GF-D8 (cell line): Measurements from ENCODE around the gene TMA16.
"Not testable (repeated sequence)": the region's sequence is repeated elsewhere in the genome, so short reads cannot be mapped to it uniquely, and the experiment has no call there.

Experiments used
- DNase-seq: peaks from one replicate; lab custom pipeline; 2025; lab: John Stamatoyannopoulos, UW

Gene TMA16

DNA sequence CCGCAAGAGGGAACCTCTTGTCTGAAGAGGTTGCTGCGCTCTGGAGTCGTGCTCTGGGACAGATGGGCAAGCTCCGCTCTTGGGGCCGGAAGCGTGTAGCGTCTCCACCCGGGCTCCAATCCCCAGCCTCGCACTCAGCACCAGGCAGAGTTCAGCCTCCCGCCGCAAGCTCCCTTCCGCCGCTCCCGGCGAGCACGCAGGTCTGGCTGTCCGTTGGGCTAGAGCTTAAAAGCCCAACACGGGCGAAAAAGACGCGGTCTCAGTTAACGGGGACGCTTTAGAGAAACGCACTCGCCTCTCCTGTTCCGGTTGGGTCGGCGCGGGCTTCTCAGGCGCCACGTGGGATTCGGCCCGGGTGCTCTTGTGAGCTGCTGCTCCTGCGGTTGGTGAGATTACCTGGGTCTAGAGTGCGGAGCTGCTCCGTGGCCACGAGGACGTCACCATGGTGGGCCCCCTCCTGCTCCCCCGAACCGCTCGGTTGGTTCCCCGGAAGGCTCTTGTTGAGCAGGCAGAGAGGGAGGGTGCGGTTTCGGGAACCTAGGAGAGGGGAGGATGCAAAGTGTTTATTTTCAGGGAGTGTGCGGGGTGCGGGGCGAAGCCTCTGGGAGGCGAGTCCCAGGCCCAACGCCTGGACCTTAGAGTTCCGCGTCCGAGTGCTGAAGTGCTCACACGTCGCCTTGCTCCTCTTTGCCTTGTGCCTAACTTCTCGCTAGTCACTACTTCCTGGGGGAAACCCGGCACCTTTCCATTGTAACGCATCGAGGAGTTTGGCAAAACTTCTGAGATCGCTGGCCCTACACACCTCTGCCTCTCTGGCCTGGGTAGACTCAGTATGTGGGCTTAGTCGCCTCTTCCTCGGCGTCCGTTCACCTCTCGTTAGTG lies at the start of gene TMA16:
Gene TMA16 (plus strand): TSS at position 331 of the 882 bp plus-strand sequence. CDS start 112 bp downstream, at position 443.
- DNase-seq = peak; percentile 86

DNA sequence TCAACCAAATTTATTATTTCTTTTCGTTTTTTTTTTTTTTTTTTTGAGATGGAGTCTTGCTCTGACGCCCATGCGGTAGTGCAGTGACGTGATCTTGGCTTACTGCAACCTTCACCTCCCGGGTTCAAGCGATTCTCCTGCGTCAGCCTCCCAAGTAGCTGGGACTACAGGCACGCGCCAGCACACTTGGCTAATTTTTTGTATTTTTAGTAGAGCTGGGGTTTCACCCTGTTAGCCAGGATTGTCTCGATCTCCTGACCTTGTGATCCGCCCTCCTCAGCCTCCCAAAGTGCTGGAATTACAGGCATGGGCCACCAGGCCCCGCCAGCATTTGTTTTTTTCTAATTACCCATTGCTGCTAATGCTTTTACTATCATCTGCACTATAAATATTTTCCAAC lies 47.5 kb upstream of the TMA16 start:
- not testable (repeated sequence) for DNase-seq

DNA sequence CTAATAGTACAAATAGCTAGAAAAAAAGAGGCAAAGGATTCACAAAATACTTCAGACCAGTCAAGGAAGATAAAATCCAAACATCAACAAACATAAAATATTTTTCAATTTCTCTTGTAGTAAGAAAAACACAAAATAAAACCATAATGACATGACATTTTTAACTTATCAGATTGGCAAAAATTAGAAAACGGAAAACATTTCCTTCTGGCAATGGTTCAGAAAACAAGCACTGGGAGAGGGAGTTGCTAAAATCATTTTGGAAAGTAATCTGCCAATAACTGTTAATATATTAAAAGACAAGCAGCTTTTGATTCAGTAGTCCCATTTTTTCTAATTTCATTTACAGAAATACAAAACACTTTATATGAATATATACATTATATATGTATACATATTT lies 47.0 kb upstream of the TMA16 start:
- DNase-seq = no peak

DNA sequence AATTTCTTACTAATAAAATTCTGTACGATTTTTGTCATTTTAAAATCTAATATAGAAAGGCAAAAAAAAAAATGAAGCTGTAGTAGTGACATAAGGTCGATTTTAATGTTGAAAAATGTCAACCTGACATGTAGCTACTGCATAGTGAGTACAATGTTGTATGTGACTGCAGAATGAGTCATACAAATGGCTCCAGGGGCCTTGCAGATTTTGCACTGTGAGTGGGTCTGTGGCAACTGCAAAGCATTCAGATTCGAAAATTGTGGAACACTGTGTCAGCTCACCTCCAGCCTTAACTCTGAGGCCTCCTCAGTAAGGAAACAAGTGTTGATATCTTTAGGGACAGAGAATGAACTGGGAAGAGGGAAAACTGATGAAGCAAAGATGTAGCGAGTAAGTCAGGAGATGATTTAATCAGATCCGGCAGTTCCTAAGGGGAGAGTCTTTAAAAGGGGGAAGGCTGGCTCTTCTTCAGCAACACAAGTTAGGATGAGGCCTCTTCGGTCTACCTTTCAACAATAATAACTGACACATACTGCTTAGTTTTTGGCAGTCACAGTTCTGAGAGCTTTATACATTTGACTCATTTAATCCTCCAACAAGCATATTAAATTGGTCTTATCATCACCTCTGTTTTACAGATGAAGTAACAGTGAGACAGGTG lies 45.8 kb upstream of the TMA16 start:
- no peak for DNase-seq

DNA sequence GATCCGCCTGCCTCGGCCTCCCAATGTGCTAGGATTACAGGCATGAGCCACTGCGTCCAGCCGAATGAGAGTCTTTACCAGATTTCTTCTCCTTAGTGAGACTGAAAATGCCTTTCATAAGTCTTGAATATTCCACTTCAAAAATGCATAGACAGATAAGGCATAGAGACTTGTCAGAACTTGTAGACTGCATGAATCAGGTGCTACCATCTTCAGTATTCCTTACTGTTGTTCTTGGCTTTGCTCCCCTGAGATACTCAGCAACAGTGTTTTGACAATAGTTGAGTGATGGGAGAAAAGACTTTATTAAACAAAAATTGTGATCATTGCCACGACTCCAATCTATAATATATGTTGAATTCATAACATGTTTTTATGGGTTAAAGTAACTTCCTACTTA lies 31.9 kb upstream of the TMA16 start:
- DNase-seq = no peak

DNA sequence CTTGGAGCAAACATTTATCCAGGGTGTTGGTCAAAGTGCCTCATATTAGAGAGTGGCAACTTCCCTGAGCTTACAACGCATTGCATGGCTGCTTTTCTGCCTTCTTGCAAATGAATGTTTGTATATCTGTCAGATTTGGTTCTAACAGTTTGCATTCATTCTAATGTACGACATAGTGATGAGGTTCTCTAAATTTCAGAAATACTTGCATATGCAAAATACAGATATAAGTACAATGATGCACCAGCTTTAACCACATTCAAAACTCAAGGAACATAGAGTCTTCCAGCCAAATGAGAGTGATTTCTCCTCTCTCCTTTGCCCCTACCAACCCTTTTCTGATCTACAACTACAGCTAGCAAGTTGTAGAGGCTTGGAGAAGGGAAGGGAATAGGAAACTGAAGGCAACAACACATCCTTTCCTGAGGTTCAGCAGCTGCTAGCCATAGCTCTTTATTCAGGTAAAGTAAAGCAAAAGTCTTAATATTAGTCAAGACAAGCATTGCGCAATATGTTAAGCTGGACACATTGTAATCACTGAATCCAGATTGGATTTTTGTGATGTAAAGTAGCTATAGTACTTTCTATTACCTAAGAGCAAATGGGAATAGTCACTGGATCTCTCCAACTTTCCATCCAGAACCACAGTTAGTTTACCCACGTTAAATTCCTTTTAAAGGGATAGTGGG lies 27.3 kb upstream of the TMA16 start:
- no peak for DNase-seq

DNA sequence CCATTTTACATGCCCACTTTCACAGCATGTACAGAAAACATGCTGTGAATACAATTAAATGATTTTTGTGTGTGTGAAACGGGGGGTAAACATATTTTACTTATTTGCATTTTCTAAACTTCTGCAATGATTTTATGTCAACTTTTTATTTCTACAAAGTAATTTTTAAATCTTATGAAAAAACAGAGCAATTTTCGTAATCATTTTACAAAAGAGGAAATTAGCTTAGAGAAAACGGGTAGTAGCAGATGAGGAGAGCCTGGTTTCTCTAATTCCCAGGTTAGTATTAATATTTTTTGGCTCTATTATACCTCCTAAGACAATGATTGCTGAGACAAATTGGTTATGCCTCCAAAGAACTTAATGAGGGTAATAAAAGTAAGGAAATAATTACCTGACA lies 24.1 kb upstream of the TMA16 start:
- DNase-seq = no peak

DNA sequence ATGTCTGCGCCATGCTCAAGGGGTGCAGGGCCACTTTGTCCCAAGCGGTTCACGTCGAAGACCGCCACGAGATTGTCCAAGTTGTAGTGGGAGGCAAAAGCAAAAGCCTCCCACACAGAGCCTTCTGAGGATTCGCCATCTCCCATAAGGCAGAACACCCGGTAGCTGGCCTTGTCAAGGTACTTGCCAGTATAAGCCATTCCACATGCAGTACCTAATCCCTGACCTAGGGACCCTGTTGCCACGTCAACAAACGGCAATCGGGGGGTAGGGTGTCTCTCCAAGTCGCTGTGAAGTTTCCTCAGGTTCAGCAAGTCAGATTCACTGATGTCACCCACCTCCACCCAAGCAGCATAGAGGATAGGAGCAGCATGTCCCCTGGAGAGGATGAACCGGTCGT lies 21.4 kb upstream of the TMA16 start:
- DNase-seq = no peak

DNA sequence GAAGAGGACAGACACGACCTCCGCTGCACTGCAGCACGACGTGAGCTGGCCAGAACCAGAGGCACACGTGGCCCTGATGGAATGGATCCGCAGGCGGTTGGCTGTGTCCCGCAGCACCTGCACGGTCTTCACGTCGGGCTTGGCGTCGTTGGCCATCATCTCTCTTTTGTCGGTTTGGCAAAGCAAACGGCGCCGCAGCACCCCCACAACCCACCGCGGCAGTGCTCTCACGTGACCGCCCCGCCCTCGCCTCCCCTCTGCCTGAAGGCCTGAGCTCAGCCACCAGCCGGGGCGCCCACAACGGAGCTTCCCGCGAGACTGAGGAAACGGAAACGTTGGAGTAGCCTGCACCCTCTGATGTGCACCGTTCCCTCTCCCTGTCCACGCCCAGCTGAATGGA lies 20.9 kb upstream of the TMA16 start, which contains the start of gene TKTL2:
Gene TKTL2 (minus strand): TSS at position 179 of the 400 bp plus-strand sequence. CDS start 20 bp downstream, at position 159.
- no peak for DNase-seq

DNA sequence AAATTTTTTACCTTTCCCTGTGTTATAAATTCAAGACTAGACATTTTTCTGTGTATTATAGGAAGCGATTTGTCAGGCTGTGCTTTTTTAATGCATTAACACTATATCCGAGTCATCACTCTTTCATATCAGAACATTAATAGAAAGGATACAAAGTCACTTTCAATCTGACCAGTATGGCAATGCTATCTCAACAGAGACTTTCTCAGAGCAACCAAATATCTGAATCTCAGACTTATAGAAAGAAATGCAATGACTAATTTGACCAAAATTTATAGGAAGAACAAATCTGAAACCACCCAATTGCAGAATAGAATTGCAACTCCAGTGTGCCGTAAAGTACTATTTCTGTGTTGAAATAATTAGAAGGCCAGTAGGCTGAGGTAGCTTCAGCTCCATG lies 20.5 kb upstream of the TMA16 start:
- DNase-seq = no peak

DNA sequence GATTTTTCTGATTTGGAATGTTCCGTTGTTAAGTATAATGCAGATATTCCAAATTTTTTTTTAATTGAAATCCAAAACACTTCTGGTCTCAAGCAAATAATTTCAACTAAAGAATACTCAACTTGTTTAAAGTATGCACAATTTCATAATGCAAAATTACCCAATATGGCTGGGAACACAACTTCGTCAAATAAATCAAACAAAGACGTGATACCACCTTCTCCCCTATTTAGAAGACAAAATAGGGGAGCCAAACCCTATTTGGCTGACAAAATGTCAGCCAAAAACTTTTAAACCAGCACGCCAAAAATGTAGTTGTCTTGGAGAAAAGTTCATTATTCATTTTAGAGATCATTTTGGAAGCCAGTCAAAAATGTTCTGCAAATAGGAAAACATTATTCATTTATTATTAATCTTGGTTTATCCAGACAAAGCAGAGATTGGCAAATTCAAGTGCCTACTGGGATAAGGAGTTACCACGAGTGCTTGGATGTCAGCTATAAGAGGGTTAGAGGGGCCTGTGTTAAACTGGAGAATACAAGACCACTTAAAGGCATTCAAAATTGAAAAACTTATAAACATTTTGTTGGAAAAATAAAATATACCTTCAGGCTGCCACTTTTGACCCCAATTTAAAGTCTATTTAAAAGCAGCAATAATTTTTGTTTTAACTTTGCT lies 17.6 kb upstream of the TMA16 start:
- no peak for DNase-seq

DNA sequence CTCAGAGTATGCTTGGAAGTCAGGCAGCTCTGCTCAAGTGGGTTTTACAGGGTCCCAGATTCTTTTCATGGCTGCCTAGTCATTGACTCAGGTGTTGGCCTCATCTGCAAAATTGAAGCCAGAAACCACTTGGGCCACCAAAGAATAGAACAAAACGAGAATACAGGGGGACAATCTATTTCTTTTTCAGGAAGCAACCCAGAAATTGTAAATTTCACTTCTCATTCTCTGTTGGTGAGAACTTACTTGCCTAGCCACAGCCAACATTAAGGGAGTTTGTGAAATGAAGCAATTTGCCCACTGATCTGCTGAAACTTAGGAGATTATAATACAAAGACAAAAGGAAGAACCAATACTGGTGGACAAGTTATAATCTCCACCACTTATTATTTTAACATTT lies 12.3 kb upstream of the TMA16 start:
- no peak for DNase-seq

DNA sequence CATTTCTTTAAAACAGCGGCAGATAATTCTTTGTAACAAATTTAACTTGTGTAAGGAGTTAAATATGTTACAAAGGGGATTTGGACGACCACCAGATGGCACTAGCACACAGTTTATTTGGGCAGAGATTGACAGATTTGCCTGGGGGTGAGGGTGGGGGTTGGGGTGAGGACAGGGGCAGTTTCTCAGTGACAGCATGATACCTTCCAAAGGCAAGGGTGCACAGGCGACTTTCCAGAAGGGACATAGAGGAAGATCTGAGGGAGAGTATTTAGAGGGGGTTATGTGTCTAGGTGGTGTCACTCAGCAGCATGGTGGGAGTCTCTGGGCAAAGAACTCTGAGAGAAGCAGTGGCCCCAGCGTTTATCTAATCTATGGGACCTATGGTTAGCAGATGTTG lies 9.6 kb upstream of the TMA16 start:
- no peak for DNase-seq

DNA sequence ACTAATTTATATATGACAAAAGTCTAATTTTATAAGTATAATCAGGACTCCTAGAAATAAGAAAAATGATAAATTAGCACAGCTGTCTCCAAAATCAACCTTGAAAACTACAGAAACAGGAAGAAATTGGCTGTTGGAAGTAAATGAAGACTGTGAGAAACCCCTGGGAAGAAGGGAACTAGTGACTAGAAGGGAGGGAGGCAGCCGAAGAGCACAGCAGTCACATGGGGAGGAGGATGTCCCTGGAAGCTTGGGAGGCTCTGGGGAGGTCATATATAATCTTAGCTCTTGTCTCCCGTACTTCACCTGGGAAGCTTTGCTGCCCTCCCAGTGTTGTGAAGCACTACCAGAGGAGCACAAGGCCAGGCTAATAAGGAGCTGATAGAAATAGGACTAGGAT lies 8.9 kb upstream of the TMA16 start:
- no peak for DNase-seq

DNA sequence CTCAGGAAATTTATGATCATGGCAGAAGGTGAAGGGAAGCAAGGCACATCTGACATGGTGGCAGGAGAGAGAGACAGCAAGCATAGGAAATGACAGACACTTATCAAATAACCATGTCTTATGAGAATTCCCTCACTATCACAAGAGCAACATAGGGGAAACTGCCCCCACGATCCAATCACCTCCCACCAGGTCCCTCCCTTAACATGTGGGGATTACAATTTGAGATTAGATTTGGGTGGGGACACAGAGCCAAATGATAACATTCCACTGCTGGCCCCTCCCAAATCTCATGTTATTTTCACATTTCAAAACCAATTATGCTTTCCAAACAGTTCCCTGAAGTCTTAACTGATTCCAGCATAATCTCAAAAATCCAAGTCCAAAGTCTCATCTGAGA lies 8.2 kb upstream of the TMA16 start:
- DNase-seq = no peak

DNA sequence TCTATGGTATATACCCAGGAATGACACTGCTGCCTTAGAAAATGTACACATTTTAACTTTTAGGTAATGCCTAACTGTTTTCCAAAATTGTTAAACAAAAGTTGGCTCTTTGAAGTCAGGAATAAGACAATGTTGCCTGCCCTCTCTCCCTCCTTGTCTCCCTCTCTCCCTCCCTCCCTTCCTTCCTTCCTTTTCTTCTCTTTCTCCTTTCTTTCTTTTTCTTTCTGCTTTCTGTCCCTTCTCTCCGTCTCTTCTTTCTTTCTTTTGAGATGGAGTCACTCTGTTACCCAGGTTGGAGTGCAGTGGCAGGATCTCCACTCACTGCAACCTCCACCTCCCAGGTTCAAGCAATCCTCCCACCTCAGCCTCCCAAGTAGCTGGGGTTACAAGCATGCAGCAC lies 4.6 kb upstream of the TMA16 start:
- DNase-seq = no peak

DNA sequence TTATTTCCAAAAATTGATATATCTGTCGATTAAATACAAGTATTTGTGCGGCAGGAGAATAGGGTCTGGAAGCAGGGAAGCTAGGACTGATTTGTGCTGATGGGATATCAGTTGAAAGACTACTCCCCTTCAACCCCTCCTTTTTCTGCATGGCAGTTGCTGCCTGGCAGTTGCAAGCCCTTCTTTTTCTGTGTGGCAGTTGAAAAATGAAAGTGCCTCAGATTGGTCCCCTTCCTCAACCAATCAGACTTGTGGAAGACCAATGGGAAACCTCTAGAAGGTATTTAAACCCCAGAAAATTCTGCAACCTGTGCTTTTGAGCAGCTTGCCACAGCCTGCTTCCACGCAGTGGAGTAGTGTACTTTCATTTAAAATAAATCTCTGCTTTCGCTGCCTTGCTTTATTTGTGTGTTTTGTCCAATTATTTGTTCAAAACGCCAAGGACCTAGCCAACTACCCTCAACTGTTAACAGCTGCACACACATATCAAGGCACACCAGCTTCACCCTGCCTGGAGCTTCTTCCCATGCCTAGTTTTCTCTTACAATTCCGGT lies 1.5 kb upstream of the TMA16 start:
- no peak for DNase-seq

DNA sequence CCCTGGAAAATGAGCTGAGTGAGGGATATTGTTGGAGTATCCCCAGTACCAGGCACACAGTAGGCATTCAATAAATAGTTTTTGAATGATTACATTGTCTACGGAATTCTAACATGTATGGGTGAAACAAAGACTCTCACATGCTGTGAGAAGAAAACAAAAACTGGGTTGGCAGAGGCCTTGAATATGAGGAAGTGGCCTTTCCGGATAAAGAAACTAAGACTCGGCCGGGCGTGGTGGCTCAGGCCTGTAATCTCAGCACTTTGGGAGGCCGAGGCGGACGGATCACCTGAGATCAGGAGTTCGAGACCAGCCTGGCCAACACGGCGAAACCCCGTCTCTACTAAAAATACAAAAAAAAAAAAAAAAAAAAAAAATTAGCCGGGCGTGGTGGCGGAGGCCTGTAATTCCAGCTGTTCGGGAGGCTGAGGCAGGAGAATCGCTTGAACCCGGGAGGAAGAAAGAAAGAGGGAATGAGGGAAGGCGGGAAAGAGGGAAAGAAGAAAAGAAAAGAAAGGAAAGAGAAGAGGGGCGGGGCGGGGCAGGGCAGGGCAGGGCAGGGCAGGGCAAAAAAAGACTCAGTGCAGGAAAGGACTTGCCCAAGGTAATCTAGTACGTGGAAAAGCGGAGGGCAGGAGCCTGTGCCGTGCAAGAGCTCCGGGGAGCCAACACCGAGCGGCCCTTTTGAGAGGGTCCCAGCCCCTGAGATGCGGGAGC lies 689 bp upstream of the TMA16 start:
- DNase-seq = peak; percentile 46

DNA sequence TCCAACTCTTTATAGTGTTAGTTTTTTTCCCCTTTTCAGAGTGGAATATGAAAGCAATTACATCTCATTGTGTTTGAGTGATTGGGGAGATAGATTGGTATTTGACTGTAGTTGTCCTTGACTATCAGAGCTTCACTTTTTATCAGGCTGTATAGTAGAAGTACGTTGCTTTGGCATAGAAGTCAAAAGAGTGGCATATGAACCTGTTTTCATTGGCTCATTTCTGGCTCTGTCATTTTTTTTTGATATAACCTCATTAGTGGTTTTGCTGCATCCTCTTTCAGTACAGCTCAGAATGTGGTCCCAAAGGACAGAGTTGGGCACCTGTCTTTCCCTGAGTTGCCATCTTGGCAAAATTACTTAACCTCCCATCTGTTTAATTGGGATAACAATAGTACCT lies 1.4 kb downstream of the TMA16 start:
- no peak for DNase-seq

DNA sequence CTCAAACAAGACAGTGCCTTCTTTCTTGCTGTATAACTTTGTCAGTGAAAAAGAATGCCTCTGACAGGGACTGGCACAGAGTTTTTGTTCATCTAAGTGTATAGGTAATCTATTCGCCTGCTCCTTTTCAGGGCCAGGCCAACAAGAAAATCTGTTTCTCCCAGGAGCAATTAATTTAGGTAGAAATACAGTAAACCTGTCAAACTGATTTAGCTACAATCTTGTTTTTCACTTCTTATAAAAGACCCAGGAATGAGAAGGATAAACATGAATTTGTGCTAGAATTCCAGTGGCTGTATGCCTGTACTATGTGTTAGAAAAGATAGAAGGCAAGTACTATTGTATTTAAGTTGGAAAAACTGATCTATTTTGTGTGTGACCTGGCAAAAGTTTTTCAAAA lies 6.1 kb downstream of the TMA16 start:
- DNase-seq = no peak

DNA sequence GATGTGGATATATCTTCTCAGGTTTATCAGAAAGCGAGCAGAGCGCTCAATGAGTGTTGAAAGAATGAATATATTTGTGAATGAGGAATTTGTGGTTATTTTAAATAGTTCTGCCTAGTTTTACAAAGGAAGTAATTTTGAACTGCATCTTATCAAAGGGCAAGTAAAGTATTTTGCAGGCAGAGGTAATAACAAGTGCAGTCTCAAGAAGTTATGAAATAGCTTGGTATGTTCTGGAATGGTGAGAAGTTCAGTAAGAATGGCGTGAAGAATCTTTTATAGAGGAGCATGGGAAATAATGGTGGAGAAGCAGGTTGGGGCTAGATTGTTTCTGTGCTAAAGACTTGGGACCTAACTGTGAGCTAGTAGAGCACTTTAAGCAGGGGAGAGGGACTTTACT lies 10.9 kb downstream of the TMA16 start:
- no peak for DNase-seq
